Measurements from ENCODE around the gene MYBPHL.

Gene MYBPHL

GRCh38 chr1:109300650-109301151 is 6.1 kb downstream of the MYBPHL start:
- CTCF ChIA-PET = interaction anchor here (0.6 to 0.9 kb wide), 2 partner anchors 92 to 907 kb away, joined by 3 read pairs; no protein-coding TSS in a partner anchor

GRCh38 chr1:109299558-109300343 is 7.1 kb downstream of the MYBPHL start:
- CTCF ChIA-PET = interaction anchor here (0.6 to 1.2 kb wide), 3 partner anchors 22 to 908 kb away, joined by 3 to 4 read pairs (median 3); no protein-coding TSS in a partner anchor
- Histone ChIP-seq H3K4me3 (ENCODE audit: low read depth, low read length) (no peak overlapping the region), H3K9me3 (ENCODE audit: control insufficient read depth, insufficient read depth, low read depth, low read length) (no peaks in the 10 kb centered on the region), H3K27ac (ENCODE audit: extremely low read depth, low read depth, low read length) (no peak overlapping the region), H3K4me1 (ENCODE audit: control insufficient read depth, insufficient read depth, low read length) (no peaks in the 10 kb centered on the region), H3K36me3 (ENCODE audit: control insufficient read depth in 2 of 2, insufficient read depth in 1 of 2, low read length in 2 of 2) (no peaks in the 10 kb centered on the region)
- POLR2A ChIA-PET = interaction anchor here (0.6 to 1.2 kb wide), 2 partner anchors 14 to 17 kb away, joined by 3 to 4 read pairs; partner anchors contain the start of gene PSRC1
- TF ChIP-seq ZNF692 (tag by site-specific recombination; IDR thresholded peaks at IDR 0.05) (no peak), ZNF280C (tag by site-specific recombination; IDR thresholded peaks at IDR 0.05) (no peak), ZNF362 (tag by site-specific recombination; IDR thresholded peaks at IDR 0.05) (no peak), PRDM1 (tag by site-specific recombination; IDR thresholded peaks at IDR 0.05) (no peak), ZBTB10 (tag by site-specific recombination; IDR thresholded peaks at IDR 0.05) (no peak), BCL6B (tag by site-specific recombination; IDR thresholded peaks at IDR 0.05) (no peak), ZNF707 (tag by site-specific recombination; IDR thresholded peaks at IDR 0.05) (no peak), ZNF561 (tag by site-specific recombination; IDR thresholded peaks at IDR 0.05; ENCODE audit: borderline replicate concordance) (no peak), ZNF157 (tag by site-specific recombination; IDR thresholded peaks at IDR 0.05) (no peak), ZNF302 (tag by site-specific recombination; IDR thresholded peaks at IDR 0.05; ENCODE audit: low read depth) (no peak), ZBTB11 (tag by site-specific recombination; conservative IDR thresholded peaks at IDR 0.05; ENCODE audit: low read depth) (no peak), GFI1B (tag by site-specific recombination; IDR thresholded peaks at IDR 0.05) (no peak)

More at GRCh38 chr1:109300650-109301151, 6.1 kb downstream of the MYBPHL start:
- POLR2A ChIA-PET = interaction anchor here (1.2 kb wide), 1 partner anchor 18 kb away, joined by 3 read pairs; the partner anchor contains the start of gene PSRC1
- Histone ChIP-seq H3K9me3 (ENCODE audit: control insufficient read depth, insufficient read depth, low read depth, low read length) (no peaks in the 10 kb centered on the region), H3K27ac (ENCODE audit: extremely low read depth, low read depth, low read length) (no peak overlapping the region), H3K36me3 (ENCODE audit: control insufficient read depth in 2 of 2, insufficient read depth in 1 of 2, low read length in 2 of 2) (no peaks in the 10 kb centered on the region), H3K4me1 (ENCODE audit: control insufficient read depth, insufficient read depth, low read length) (no peaks in the 10 kb centered on the region), H3K4me3 (ENCODE audit: low read depth, low read length) (no peak overlapping the region)
- no peak for TF ChIP-seq ZNF423 (tag by site-specific recombination; IDR thresholded peaks at IDR 0.05)
- peak; percentile 59; the same call in 1 of the 2 replicates for TF ChIP-seq EGR2 (tag by site-specific recombination; IDR thresholded peaks at IDR 0.05; ENCODE audit: low read depth)
- 0 out of 2 replicates have a peak, but pooled peaks have one; percentile 20 for TF ChIP-seq ZFHX2 (tag by site-specific recombination; conservative IDR thresholded peaks at IDR 0.05)
- TF ChIP-seq ZNF677 (tag by site-specific recombination; IDR thresholded peaks at IDR 0.05) = no peak
- TF ChIP-seq INSM2 (tag by site-specific recombination; IDR thresholded peaks at IDR 0.05) = no peak

Data from HEK293 (cell line).